Mesenchymal stem cell (in vitro differentiated cells and primary cell): ENCODE measurements around the gene ARFIP1.
"Not testable (repeated sequence)": the region's sequence is repeated elsewhere in the genome, so short reads cannot be mapped to it uniquely, and the experiment has no call there.

ENCODE experiments used
- DNase-seq: peaks from one replicate; pipeline ENCODE4 v3.0.0-alpha.2; 2013
- H2AFZ ChIP-seq: one replicate; pipeline ENCODE4 v1.6.1; 2013; ENCODE audit warnings: low read depth, mild to moderate bottlenecking, control low read depth, inconsistent platforms, low read length, moderate library complexity
- H2AK5ac ChIP-seq: 2 replicates; pipeline ENCODE4 v1.6.1; 2013; ENCODE audit warnings: low read length, moderate library complexity, mild to moderate bottlenecking, inconsistent platforms; ENCODE audit not compliant: severe bottlenecking
- H2BK120ac ChIP-seq: one replicate; pipeline ENCODE4 v1.6.1; 2013; ENCODE audit warnings: low read depth, mild to moderate bottlenecking, inconsistent platforms, low read length, moderate library complexity
- H2BK12ac ChIP-seq, 2 experiments: one replicate each; pipeline ENCODE4 v1.6.1; 2013; ENCODE audit warnings: inconsistent platforms in 2 of 2, low read length in 2 of 2, mild to moderate bottlenecking in 2 of 2, moderate library complexity in 2 of 2, control low read depth in 1 of 2
- H2BK15ac ChIP-seq: one replicate; pipeline ENCODE4 v1.6.1; 2013; ENCODE audit warnings: mild to moderate bottlenecking, low read depth, inconsistent platforms; ENCODE audit not compliant: poor library complexity, severe bottlenecking
- H2BK5ac ChIP-seq: 2 replicates; pipeline ENCODE4 v1.6.1; 2013; ENCODE audit warnings: low read depth, mild to moderate bottlenecking, low read length, control low read depth, inconsistent platforms; ENCODE audit not compliant: poor library complexity, severe bottlenecking
- H3K14ac ChIP-seq, 2 experiments: one replicate each; pipeline ENCODE4 v1.6.1; 2013; ENCODE audit warnings: inconsistent platforms in 2 of 2, low read length in 2 of 2, control low read depth in 1 of 2, mild to moderate bottlenecking in 1 of 2, moderate library complexity in 1 of 2
- H3K18ac ChIP-seq, 2 experiments: one replicate each; pipeline ENCODE4 v1.6.1; 2013; ENCODE audit warnings: inconsistent platforms in 2 of 2, low read length in 2 of 2, control low read depth in 1 of 2, low read depth in 1 of 2, mild to moderate bottlenecking in 1 of 2
- H3K23ac ChIP-seq, 2 experiments: one replicate each; pipeline ENCODE4 v1.6.1; 2013; ENCODE audit warnings: inconsistent platforms in 2 of 2, low read length in 2 of 2, mild to moderate bottlenecking in 2 of 2, moderate library complexity in 2 of 2, control low read depth in 1 of 2
- H3K27ac ChIP-seq: 2 replicates; pipeline ENCODE4 v1.5.1; 2013; ENCODE audit warnings: mild to moderate bottlenecking, moderate library complexity, low read length, control low read depth, inconsistent platforms; ENCODE audit not compliant: poor library complexity, severe bottlenecking
- H3K27me3 ChIP-seq, 2 experiments: 2 replicates each; pipeline versions ENCODE4 v1.6.1 to v1.7.0; 2013; ENCODE audit warnings: low read length in 2 of 2, mild to moderate bottlenecking in 2 of 2, moderate library complexity in 2 of 2, control low read depth in 1 of 2, inconsistent platforms in 1 of 2; ENCODE audit not compliant: control insufficient read depth in 1 of 2, insufficient read depth in 1 of 2
- H3K36me3 ChIP-seq, 2 experiments: 2 replicates each; pipeline versions ENCODE4 v1.6.1 to v1.7.0; 2013; ENCODE audit warnings: low read length in 2 of 2, control low read depth in 1 of 2, inconsistent platforms in 1 of 2, low read depth in 1 of 2, mild to moderate bottlenecking in 1 of 2; ENCODE audit not compliant: insufficient read depth in 2 of 2, control insufficient read depth in 1 of 2
- H3K4ac ChIP-seq, 2 experiments: one replicate each; pipeline ENCODE4 v1.6.1; 2013; ENCODE audit warnings: inconsistent platforms in 2 of 2, low read length in 2 of 2, mild to moderate bottlenecking in 2 of 2, moderate library complexity in 2 of 2, control low read depth in 1 of 2, low read depth in 1 of 2
- H3K4me1 ChIP-seq: 2 replicates; pipeline ENCODE4 v1.6.1; 2013; ENCODE audit warnings: low read depth, low read length, control low read depth; ENCODE audit not compliant: control insufficient read depth, insufficient read depth
- H3K4me2 ChIP-seq: 2 replicates; pipeline ENCODE4 v1.6.1; 2013; ENCODE audit warnings: low read length, mild to moderate bottlenecking, inconsistent platforms; ENCODE audit not compliant: poor library complexity, severe bottlenecking
- H3K4me3 ChIP-seq, 2 experiments: 2 replicates each; pipeline versions ENCODE4 v1.5.1 to v1.7.0; 2013; ENCODE audit warnings: low read length in 2 of 2, mild to moderate bottlenecking in 2 of 2, control low read depth in 1 of 2, low read depth in 1 of 2; ENCODE audit not compliant: insufficient read depth in 1 of 2
- H3K79me1 ChIP-seq: replicated peaks from 2 replicates; pipeline ENCODE4 v1.6.1; 2013; ENCODE audit warnings: mild to moderate bottlenecking, control low read depth, low read length, inconsistent platforms; ENCODE audit not compliant: poor library complexity, severe bottlenecking
- H3K9ac ChIP-seq: 2 replicates; pipeline ENCODE4 v1.7.0; 2013; ENCODE audit warnings: mild to moderate bottlenecking, low read length, moderate library complexity
- H3K9me3 ChIP-seq: 2 replicates; pipeline ENCODE4 v1.7.0; 2013; ENCODE audit warnings: mild to moderate bottlenecking, low read length; ENCODE audit not compliant: control insufficient read depth
- H4K8ac ChIP-seq: one replicate; pipeline ENCODE4 v1.6.1; 2013; ENCODE audit warnings: inconsistent platforms, mild to moderate bottlenecking, low read length, moderate library complexity
- H4K91ac ChIP-seq: one replicate; pipeline ENCODE4 v1.6.1; 2013; ENCODE audit warnings: mild to moderate bottlenecking, low read length, inconsistent platforms
- WGBS: methylation state at CpG from one replicate; pipeline ENCODE4 v1.1.7; 2013; ENCODE audit warnings: mixed read lengths; 5-methylcytosine and 5-hydroxymethylcytosine counted together

Gene ARFIP1

DNA sequence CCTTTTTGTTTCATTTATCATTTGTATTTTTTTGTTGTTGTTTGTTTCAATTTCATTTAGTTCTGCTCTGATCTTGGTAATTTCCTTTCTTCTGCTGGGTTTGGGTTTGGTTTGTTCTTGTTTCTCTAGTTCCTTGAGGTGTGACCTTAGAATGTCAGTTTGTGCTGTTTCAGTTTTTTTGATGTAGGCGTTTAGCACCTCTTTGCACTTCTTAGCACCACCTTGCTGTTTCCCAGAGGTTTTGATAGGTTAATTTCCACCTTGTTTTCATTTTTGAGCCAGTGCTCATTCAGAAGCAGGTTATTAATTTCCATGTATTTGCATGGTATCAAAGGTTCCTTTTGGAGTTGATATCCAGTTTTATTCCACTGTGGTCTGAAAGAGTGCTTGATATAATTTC lies 60.0 kb downstream of the ARFIP1 start:
- no CpG with 5 or more reads among the region's 1 CpG for WGBS
- not testable (repeated sequence) for H4K91ac ChIP-seq

DNA sequence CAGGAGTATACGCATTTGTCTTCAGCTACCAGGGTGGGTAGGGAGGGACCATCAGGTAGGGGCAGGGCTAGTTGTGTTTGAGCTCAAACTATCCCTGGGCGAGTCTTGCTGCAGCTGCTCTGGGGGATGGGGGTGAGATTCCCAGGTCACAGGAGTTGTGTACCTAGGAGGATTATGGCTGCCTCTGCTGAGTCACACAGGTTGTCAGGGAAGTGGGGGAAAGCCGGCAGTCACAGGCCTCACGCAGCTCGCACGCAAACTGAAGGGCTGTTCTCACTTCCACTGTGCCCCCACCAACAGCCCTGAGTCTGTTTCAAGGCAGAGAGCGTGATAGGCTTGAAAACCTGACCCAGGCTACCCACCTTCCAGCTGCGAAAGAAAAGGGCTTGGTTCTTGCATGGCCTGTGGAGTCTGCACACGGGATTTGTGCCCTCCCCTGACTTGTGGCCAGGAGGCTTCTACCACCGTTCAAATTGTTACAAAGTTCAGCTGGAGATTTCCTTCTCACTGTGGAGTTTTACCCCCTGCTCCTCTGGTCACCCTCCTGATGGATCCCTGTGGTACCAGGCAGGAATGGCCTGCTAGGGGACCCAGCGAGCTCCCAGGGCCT lies 63.8 kb downstream of the ARFIP1 start:
- Histone ChIP-seq H3K27me3 (no peaks in the 10 kb centered on the region), H2BK5ac (no peak overlapping the region), H3K79me1 (peaks cover 20% of the 10 kb centered on the region), H3K4ac (no peak overlapping the region), H3K4me2 (no peak overlapping the region), H2BK15ac (no peak overlapping the region), H3K9ac (no peak overlapping the region), H3K18ac (peak overlapping the region in 1 of 2 experiments; percentile 18), H2AFZ (no peak overlapping the region), H3K9me3 (peaks cover 5% of the 10 kb centered on the region), H3K14ac (no peak overlapping the region), H3K4me1 (peaks cover 10% of the 10 kb centered on the region), H2AK5ac (no peak overlapping the region), H3K23ac (no peak overlapping the region), H3K36me3 (peaks cover 0 to 4% of the 10 kb centered on the region in 2 experiments), H2BK120ac (no peak overlapping the region), H4K8ac (peak overlapping the region; percentile 60), H3K27ac (no peak overlapping the region), H4K91ac (peak overlapping the region; percentile 46), H2BK12ac (no peak overlapping the region), H3K4me3 (no peak overlapping the region)
- WGBS, result 83% methylated on average over 11 of the region's 11 CpGs
- peak; percentile 12 for DNase-seq

More for the DNA sequence above, 60.0 kb downstream of the ARFIP1 start:
- not testable (repeated sequence) for H3K4me1 ChIP-seq, H2AFZ ChIP-seq, H3K4ac ChIP-seq, H3K18ac ChIP-seq, H3K9me3 ChIP-seq, DNase-seq, H3K23ac ChIP-seq, H2BK5ac ChIP-seq, H2BK15ac ChIP-seq, H3K4me2 ChIP-seq, H3K27ac ChIP-seq, H2BK12ac ChIP-seq, H2BK120ac ChIP-seq, H3K4me3 ChIP-seq, H3K9ac ChIP-seq, H3K27me3 ChIP-seq, H2AK5ac ChIP-seq, H3K14ac ChIP-seq, H4K8ac ChIP-seq
- H3K36me3 ChIP-seq, result peaks cover 6 to 11% of the 10 kb centered on the region in 2 experiments
- H3K79me1 ChIP-seq, result peaks cover 17% of the 10 kb centered on the region

DNA sequence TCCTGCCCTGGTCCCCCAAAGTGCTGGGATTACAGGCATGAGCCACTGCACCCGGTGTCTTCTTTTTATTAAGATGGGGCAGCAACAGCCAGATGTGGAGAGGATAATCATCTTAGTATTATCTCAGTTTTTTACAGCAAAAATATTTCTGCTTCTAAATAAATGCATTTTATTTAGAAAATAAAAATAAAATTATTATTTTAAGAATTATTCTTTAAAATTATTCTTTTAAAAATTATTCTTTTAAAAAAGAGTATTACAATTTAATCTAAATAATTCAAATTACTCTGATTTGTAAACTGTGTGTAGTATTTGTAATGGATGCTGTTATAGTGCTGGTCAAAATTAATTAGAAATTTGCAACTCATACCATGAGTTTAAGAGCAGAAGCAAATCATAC lies 67.6 kb downstream of the ARFIP1 start:
- Histone ChIP-seq H2BK120ac (peak overlapping the region; percentile 5), H3K9ac (no peak overlapping the region), H3K18ac (no peak overlapping the region), H3K23ac (no peak overlapping the region), H2BK5ac (no peak overlapping the region), H3K14ac (no peak overlapping the region), H3K4me3 (no peak overlapping the region), H3K79me1 (peaks cover 22% of the 10 kb centered on the region), H3K27me3 (no peaks in the 10 kb centered on the region), H3K4me1 (peaks cover 10% of the 10 kb centered on the region), H2BK12ac (no peak overlapping the region), H3K4ac (no peak overlapping the region), H2AFZ (no peak overlapping the region), H3K9me3 (no peaks in the 10 kb centered on the region), H3K27ac (no peak overlapping the region), H3K36me3 (no peaks in the 10 kb centered on the region), H3K4me2 (no peak overlapping the region), H2BK15ac (no peak overlapping the region), H2AK5ac (no peak overlapping the region), H4K8ac (peak overlapping the region; percentile 64), H4K91ac (peak overlapping the region; percentile 15)
- no peak for DNase-seq
- WGBS, result no CpG with 5 or more reads among the region's 1 CpG

DNA sequence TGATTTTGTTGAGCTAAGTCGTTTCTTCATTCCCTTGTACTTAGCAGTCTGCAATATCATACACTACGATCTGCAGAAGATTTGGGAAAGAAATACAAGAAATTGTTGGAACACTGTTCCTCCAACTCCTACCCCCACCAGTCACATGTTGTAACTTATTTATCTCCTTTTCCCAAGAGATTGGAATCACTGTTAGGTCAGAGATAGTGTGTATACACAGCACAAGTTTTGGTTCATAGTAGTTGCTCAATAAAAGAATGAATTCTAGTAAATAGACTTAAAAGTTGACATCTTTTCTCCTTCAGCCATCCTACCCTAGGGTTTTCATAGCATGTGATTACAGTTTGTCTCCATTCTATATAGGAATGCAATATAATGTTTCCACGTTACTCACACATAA lies 68.8 kb downstream of the ARFIP1 start:
- Histone ChIP-seq H3K36me3 (no peaks in the 10 kb centered on the region), H3K9me3 (peaks cover 10% of the 10 kb centered on the region), H3K4me3 (no peak overlapping the region), H3K18ac (no peak overlapping the region), H2BK15ac (no peak overlapping the region), H3K23ac (no peak overlapping the region), H4K91ac (no peak overlapping the region), H3K27me3 (no peaks in the 10 kb centered on the region), H2AFZ (no peak overlapping the region), H2BK12ac (no peak overlapping the region), H4K8ac (no peak overlapping the region), H3K27ac (no peak overlapping the region), H3K4me1 (peaks cover 5% of the 10 kb centered on the region), H3K9ac (no peak overlapping the region), H2BK120ac (no peak overlapping the region), H3K4me2 (no peak overlapping the region), H2BK5ac (no peak overlapping the region), H2AK5ac (no peak overlapping the region), H3K79me1 (peaks cover 15% of the 10 kb centered on the region), H3K14ac (no peak overlapping the region), H3K4ac (no peak overlapping the region)
- no peak for DNase-seq
- 100% methylated on average over 3 of the region's 3 CpGs for WGBS
